Psoas muscle (tissue), 8 donors: Measurements from ENCODE around the gene STAM. TPM values are rescaled to one million over a fixed set of nuclear protein-coding genes. Genes with fewer than 3 reads are reported as not detected.

Source experiments
- ATAC-seq, 4 donors: fragments of 200-7000 bp; cut with Tn5 transposase; one replicate each; pipeline ENCODE4 v1.9.1; 2020; ENCODE audit warnings: moderate library complexity in 3 of 4, mild to moderate bottlenecking in 2 of 4
- DNase-seq, 2 donors: peaks; one replicate each; pipeline ENCODE4 v3.0.0-alpha.2; 2020
- H3K27ac ChIP-seq: fragments of 200-600 bp; one replicate; pipeline ENCODE4 v1.8.0; 2022
- H3K27me3 ChIP-seq, 3 donors: fragments of 200-600 bp in 1 of 3; one replicate each; pipeline versions ENCODE4 v1.6.1 to v1.8.0; 2013 to 2022; ENCODE audit warnings: low read length in 2 of 3, mild to moderate bottlenecking in 2 of 3, moderate library complexity in 1 of 3; ENCODE audit not compliant: insufficient read depth in 3 of 3
- H3K36me3 ChIP-seq, 2 donors: fragments of 200-600 bp in 1 of 2; one replicate each; pipeline versions ENCODE4 v1.6.1 to v1.8.0; 2013 to 2022; ENCODE audit warnings: low read depth in 1 of 2, mild to moderate bottlenecking in 1 of 2, moderate library complexity in 1 of 2; ENCODE audit not compliant: insufficient read depth in 1 of 2
- H3K4me1 ChIP-seq: fragments of 200-600 bp; one replicate; pipeline ENCODE4 v1.8.0; 2022
- H3K4me3 ChIP-seq: fragments of 200-600 bp; one replicate; pipeline ENCODE4 v1.8.0; 2022; ENCODE audit warnings: mild to moderate bottlenecking
- H3K9me3 ChIP-seq: fragments of 200-600 bp; one replicate; pipeline ENCODE4 v1.8.0; 2022
- CTCF ChIP-seq: fragments of 200-600 bp; IDR thresholded peaks from one replicate; pipeline ENCODE4 v1.8.0; 2022; ENCODE audit warnings: antibody characterized with exemption
- WGBS, 3 donors: extraction: QIAGEN DNeasy Blood & Tissue Kit; methylation state at CpG; one replicate each; pipeline versions ENCODE4 v1.1.6 to v1.1.7; 2013; 5-methylcytosine and 5-hydroxymethylcytosine counted together
- intact Hi-C, 2 donors: fragments of 100-400 bp; cut with DNase I; formaldehyde crosslinking; loops; one replicate each; pipeline versions ENCODE4 v1.11.0 to v1.14.2; 2022
- polyA plus RNA-seq, 3 donors: library from polyadenylated mRNA; stranded (reverse); fragments of 200-250 nt; gene quantifications; one replicate each; pipeline ENCODE4 v1.2.3, GENCODE V29; 2013
- total RNA-seq, 4 donors: library from RNA; stranded (reverse); fragmentation: NEBNext Ultra II Directional in 2 of 4; extraction: Animal tissue kit (Norgen Biotek cat#: 25700) in 2 of 4; gene quantifications; one replicate each; pipeline versions ENCODE4 v1.2.1 to v1.2.4, GENCODE V29; 2021 to 2023
- donor health status: healthy with polysubstance abuse.
- donor health status: DM: no; HTN: no; CAD: no; lungs with moderate emphysema.
- donor health status: Bipolar disorder and iron deficiency.
- donor health status: healthy.
- donor health status: DM: yes; HTN: yes; CAD: no.
- donor health status: DM: no; HTN: no; CAD: no.
- donor health status: DM: no; HTN: no; CAD: no.
- donor health status: DM: yes; HTN: yes; CAD: no.

Gene STAM
- total and polyA plus RNA-seq, 7 donors, result 16.3 to 42.4 (median 31.9) TPM

GRCh38 chr10:17673471-17674061, 29.6 kb downstream of the STAM start:
- no peak for TF ChIP-seq CTCF
- peaks cover 56% of the 10 kb centered on the region for H3K4me1 ChIP-seq
- intact Hi-C loops, result loop anchor here (2.0 to 10.0 kb wide), 3 partner anchors 31 to 59 kb away; partner anchors contain the start of gene HACD1 (in 2 of the 2)
- 75 to 79% (median 76%) methylated on average over 5 of the region's 5 CpGs for WGBS, 3 donors
- DNase-seq (no peak), ATAC-seq (peak; percentile 58 to 67 (median 62))
- H3K36me3 ChIP-seq, result no peaks in the 10 kb centered on the region
- peak overlapping the region; percentile 78 for H3K27ac ChIP-seq
- H3K9me3 ChIP-seq, result no peaks in the 10 kb centered on the region
- no peak overlapping the region for H3K4me3 ChIP-seq
- H3K27me3 ChIP-seq, result no peaks in the 10 kb centered on the region

GRCh38 chr10:17674566-17674965, 30.6 kb downstream of the STAM start:
- no peak overlapping the region for H3K4me3 ChIP-seq
- peaks cover 52% of the 10 kb centered on the region for H3K4me1 ChIP-seq
- no peaks in the 10 kb centered on the region for H3K36me3 ChIP-seq
- intact Hi-C loops, result loop anchor here (5.0 to 10.0 kb wide), 2 partner anchors 57 to 60 kb away; partner anchors contain the start of gene HACD1 (in 2 of the 2)
- ATAC-seq (no peak), DNase-seq (no peak)
- no peak for TF ChIP-seq CTCF
- no peaks in the 10 kb centered on the region for H3K9me3 ChIP-seq
- no peaks in the 10 kb centered on the region for H3K27me3 ChIP-seq
- H3K27ac ChIP-seq, result peak overlapping the region; percentile 78

GRCh38 chr10:17675638-17676037, 31.7 kb downstream of the STAM start:
- no peaks in the 10 kb centered on the region for H3K9me3 ChIP-seq
- no peak for DNase-seq
- H3K27ac ChIP-seq, result peak overlapping the region; percentile 78
- H3K36me3 ChIP-seq, result no peaks in the 10 kb centered on the region
- peak in 3 of 4 donors; percentile 38 to 51 (median 39) for ATAC-seq
- no peaks in the 10 kb centered on the region for H3K27me3 ChIP-seq
- intact Hi-C loops, result loop anchor here in 1 of 2 donors (10.0 kb wide), 1 partner anchor 61 kb away; the partner anchor contains the start of gene HACD1
- H3K4me3 ChIP-seq, result peak overlapping the region; percentile 3
- 24 to 42% (median 27%) methylated on average over 4 of the region's 4 CpGs for WGBS, 3 donors
- no peak for TF ChIP-seq CTCF
- peaks cover 52% of the 10 kb centered on the region for H3K4me1 ChIP-seq

- Histone ChIP-seq H3K4me3 (no peak overlapping the region), H3K9me3 (no peaks in the 10 kb centered on the region), H3K27ac (peak overlapping the region; percentile 78), H3K4me1 (peaks cover 41% of the 10 kb centered on the region), H3K36me3 (no peaks in the 10 kb centered on the region), H3K27me3 (no peaks in the 10 kb centered on the region)
- TF ChIP-seq CTCF, result no peak
- 38 to 58% (median 39%) methylated on average over 1 of the region's 1 CpG for WGBS, 3 donors
- intact Hi-C loops, result loop anchor here in 1 of 2 donors (10.0 kb wide), 1 partner anchor 62 kb away; the partner anchor contains the start of gene HACD1
- ATAC-seq (no peak), DNase-seq (no peak)
Measured at GRCh38 chr10:17676919-17677318, 33.0 kb downstream of the STAM start.
